ENCODE measurements around the gene LANCL1. TPM values are rescaled to one million over a fixed set of nuclear protein-coding genes. Genes with fewer than 3 reads are reported as not detected.

The LANCL1 gene, protein sequence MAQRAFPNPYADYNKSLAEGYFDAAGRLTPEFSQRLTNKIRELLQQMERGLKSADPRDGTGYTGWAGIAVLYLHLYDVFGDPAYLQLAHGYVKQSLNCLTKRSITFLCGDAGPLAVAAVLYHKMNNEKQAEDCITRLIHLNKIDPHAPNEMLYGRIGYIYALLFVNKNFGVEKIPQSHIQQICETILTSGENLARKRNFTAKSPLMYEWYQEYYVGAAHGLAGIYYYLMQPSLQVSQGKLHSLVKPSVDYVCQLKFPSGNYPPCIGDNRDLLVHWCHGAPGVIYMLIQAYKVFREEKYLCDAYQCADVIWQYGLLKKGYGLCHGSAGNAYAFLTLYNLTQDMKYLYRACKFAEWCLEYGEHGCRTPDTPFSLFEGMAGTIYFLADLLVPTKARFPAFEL
- 33.3 and 35.8 TPM in 2 replicates for total RNA-seq

DNA sequence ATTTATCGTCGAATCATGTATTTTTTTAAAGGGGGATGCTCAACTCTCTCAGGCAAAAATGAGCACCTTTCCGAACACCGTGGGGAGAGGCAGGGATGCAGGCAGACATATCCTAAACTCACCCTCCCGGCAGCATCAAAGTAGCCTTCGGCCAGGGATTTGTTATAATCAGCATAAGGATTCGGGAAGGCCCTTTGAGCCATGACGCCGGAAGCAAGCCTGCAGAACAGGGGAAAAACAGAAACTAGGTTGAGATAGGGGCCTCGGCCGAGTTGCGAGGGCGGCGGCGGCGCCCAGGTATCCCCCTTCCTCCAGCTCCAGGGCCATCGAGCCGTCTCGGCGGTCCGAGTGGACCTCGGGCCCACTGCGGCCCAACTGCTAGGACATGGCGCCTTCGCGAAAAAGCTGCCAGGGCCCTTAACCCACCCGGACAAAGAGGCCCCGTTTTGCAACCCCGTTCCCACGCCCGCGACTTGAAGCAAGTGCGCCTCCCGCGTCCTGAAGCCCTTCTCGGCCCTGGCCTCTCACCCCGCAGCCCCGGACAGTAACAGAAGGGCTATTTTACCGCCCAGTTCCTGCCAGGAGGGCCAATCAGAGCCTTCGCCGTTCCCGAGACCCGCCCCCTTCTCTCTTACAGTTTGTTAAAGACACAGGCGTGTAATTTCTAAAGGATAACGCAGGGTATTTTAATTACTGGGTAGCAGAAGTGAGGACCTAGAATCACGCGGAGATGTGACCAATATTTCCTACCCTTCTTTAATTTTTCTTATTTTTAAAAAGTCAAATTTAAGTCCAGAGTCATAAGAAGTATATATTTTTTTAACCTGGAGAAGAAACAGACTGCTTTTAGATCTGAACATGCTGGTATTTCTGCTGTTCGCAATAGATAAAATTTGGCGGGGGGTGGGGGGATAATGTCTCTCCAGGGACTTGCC, at the start of gene LANCL1:
TSS of gene LANCL1 (minus strand) at position 566 of the 935 bp plus-strand sequence. CDS start at position 203, 363 bp downstream.
- intact Hi-C loops (cut with micrococcal nuclease): loop anchor here (1.0 to 2.0 kb wide), 4 partner anchors 14 to 474 kb away; partner anchors contain the start of gene RPE

DNA sequence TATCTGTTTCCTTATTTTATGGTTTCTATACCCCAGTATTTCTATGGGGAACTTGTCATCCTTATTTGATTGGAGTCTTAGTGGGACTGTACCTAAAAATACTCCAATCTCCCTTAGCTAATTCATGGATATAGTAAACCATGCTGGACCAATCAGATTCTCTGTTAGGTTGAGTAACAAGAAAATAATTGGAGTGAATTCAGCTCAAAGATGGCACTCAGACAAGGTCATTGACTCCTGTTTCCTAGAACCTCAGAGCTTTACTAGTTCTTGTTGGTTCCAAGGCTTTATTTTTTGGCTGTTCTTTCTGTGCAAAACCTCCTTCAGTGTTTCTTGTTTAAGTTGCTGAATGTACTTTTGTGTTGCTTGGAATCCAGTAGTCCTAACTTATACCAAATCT, 48.0 kb upstream of the LANCL1 start:
- intact Hi-C loops (cut with micrococcal nuclease): no loop called here

DNA sequence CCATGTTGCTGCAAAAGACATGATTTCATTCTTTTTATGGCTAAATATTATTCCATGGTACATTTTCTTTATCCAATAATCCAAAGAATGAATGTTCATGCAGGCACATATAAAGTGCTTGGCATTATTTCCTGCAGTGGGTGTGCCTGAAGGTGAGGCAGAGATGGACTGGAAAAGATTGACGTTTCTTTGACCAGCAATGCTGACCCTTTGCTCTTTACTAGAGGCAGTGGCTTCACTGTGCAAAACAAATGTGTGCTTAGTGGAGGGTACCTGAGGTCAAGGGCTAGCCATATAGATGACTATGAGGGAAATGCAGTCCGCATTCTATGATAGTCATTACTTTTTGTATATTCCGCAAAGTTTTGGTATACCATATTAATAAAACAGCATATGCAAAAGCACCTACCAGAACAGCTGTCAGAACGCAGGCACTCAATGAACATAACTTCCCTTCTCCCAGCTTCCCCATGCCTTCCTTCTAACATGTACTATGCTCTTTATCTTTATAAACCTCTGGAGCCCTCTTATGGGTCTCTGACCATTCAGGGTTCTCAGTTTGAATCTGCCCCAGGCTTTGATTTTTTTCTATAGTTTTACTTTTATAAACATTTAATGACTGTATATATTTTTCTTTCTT, 47.2 kb upstream of the LANCL1 start:
- intact Hi-C loops (cut with micrococcal nuclease): no loop called here

DNA sequence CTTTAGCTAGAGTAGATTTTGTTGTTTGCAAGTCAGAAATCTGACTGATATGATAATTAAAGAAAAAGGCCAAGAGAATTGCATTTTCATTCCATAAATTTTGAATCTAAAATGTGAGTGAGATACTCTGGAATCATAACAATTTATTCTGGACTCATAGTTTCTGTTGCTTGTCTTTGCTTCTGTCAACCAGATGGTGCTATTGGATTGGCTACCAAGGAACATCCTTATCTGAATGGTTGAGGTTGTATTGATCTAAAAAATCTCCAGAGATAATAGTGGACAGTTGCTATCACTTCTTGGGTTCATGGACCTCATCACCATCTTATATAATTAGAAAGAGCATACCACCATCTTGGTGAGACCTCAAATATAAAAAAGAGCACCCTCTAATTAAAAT, 45.8 kb upstream of the LANCL1 start:
- intact Hi-C loops (cut with micrococcal nuclease): no loop called here

DNA sequence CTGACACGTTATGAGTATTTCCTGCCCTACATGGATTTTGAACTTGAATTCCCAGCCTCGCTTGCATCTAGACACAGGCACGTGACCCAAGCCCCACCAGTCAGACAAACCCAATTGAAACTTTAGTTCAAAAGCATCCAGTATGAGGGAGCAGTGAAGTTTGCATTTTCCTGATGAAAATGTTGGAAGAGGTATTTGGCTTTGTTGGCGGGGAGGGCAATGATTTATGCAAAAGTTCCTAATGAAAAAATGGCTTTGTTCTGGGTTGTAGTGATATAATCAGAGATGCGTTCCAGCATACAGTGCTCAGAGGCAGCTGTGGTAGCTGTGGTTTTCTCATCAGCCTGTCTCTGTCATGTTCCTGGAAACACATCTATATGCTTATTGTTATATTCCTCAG, 43.0 kb upstream of the LANCL1 start:
- intact Hi-C loops (cut with micrococcal nuclease): no loop called here

DNA sequence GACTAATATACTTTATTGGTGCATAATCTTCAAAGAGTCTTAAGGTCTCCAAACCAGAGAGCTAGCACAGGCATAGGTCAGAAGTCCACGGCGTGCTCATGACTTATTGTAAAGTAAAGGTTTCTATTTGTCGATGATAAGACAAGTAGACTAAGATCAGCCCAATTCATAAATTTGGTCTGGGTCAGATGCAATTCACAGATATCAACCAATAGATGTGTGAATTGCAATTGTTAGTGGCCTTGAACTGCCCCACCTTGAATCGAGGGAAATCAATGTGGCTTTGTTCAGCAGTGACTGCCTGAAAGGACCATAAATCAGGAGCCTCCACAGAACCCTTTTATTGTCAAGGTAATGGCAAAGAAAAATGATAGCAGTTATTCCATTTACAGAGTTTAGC, 40.7 kb upstream of the LANCL1 start:
- intact Hi-C loops (cut with micrococcal nuclease): no loop called here

DNA sequence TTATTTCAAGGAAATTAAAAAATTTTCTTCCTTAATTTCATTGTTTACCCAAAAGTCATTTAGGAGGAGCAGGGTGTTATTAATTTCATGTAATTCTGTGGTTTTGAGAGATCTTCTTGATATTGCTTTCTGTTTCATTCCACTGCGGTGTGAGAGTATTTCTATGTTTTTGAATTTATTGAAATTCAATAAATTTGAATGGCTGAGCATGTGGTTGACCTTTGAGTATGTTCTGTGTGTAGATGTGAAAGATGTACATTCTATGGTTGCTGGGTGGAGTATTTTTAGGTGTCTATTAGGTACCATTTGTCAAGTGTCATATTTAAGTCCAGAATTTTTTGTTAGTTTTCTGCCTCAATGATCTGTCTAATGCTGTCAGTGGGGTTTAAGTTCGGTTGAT, 39.4 kb upstream of the LANCL1 start:
- intact Hi-C loops (cut with micrococcal nuclease): no loop called here

DNA sequence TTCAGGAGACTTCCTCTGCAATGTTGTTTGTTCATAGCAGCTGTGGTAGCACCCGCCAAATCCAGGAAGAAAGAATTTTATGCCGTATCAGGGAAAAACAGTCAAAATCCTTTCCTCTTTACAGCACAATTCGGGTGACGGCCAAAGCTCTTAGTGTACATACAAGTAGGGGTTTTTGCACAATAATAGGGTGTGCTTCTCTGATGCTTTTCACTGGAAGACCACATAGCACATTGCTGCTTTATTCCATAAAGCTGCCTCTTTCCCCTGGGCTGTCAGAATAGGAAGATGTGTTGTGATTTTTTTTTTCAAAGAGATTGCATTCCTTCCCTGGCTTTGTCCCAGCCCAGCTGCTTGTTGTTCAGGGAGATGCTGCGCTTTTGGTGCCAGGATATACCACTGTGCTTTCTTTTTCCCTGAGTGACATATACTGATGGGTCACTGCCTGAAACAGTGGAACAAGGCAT, 27.2 kb upstream of the LANCL1 start:
- intact Hi-C loops (cut with micrococcal nuclease): no loop called here

DNA sequence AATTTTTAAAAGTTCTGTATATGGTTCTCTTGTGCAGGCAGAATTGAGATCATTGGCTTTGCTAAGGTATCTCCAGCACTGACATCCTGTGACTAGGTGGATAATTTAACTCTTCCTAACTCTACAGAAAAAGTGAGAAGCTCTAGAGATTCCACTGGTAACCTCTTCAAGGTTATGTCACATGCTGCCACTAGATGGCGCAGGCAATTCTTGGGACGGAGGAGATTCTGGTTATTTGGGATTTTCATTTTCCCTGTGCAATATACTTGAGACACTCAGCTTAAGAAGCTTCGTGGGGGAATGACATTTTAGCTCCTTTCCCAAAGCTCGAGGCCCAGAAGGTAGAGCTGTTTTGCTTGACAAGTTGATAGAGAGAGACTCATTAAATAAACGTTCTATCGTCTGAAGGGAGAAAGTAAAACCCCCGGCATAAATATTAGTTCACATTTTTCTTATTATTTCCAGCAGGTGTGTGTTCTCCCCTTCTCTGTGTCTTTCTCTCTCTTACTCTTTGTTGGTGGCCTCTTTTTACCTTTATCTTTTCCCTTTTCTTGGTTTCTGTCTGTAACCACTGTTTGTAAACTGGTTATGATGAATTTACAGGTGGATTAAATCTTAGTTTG, 26.6 kb upstream of the LANCL1 start:
- intact Hi-C loops (cut with micrococcal nuclease): no loop called here

DNA sequence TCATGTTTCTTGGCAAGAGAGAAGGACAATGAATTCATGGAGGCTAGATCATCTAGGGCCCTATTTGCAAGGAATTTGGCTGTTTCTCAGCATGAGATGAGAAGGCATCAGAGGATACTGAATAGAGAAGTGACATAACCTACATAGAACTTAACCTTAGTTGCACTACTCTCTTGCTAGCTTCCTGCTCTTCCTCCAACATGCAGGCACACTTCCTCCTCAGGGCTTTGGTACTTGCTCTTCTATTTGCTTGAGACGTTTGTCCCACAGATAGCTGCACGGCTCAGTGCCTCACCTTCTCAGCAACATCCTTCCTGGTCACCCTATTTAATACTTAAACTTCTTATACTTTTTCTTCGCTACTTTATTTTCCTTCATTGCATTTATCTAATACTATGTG, 20.0 kb upstream of the LANCL1 start:
- intact Hi-C loops (cut with micrococcal nuclease): no loop called here

DNA sequence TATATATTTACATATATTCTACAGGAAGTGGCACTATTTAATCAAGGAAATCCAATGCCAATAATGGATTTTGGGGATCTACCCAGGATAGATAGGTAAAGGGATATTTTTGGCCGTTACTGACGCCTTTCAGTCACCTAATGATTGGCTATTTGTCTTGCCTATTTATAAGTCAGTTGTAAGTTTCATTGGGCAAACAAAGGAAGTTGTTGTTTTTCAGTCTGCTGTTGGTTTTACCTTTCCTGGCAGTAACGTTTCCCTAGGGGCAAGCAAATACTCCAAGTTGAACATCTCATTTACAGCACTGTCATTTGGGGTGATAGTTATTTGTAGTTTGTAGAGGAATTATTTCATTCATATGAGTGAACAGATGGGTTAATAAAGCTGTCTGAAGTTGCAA, 17.0 kb upstream of the LANCL1 start:
- intact Hi-C loops (cut with micrococcal nuclease): no loop called here

DNA sequence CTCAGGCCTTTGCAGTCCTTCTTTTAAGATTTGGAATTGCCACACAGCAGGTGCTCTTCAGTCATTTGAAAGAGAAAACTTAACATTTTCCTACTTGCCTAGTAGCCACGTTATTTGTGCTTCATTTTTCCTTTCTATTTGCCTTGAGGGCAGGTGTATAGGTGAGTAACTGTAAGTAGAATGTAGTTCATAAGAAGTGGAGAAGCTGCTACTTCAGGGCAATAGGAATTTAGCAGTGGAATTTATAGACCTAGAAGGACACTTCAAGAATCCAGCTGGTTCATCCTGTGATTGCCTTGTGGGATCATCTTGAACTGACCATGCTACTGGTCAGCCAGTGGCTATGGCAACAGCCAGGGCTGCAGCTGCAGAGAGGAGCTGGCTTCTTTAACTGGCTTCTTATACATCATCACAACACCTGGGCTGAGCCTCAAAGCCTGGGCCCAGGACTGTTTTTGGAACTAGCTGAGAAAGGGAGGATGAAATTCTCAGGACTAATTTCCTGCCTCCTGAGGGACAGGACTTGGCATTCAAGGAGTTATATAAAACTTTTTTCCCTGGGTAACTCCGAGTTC, 5.1 kb upstream of the LANCL1 start:
- intact Hi-C loops (cut with micrococcal nuclease): no loop called here

DNA sequence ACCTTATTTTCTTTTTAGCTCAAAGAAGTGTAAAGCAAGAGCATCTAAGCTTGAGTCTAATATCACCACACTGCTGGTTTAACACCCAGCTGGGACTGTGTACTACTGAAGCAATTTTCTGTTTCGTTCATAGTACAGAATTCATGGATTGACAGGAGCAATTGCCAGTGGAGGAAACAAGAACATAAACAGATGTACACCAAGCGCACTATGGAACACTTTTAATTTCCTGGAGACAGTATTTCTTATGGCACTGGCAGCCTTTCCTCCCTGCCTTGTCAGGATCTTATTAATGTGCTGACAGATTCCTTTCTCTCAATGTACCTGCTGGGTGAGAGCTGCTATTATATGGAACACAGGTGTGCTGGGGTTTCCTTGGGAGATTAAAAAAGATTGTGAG, 4.2 kb upstream of the LANCL1 start:
- intact Hi-C loops (cut with micrococcal nuclease): no loop called here

DNA sequence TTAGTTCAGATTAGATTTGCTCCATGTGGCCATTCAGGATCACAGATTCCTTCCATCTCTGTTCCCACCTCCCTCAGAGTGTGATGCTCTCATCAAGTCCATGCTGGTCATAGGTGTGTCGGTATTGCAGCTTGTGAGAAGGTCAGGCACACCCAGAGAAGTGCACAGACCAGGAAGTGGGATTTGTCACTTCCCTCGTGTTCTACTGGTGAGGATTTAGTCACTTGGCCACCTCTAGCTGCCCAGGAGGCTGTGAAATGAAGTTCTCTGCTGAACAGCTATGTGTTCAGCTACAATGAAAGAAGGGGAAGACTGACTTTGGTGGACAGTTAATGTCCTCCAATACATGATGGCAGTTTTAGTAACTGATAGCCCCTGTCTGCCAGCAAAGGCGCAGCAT, 3.5 kb upstream of the LANCL1 start:
- intact Hi-C loops (cut with micrococcal nuclease): no loop called here

DNA sequence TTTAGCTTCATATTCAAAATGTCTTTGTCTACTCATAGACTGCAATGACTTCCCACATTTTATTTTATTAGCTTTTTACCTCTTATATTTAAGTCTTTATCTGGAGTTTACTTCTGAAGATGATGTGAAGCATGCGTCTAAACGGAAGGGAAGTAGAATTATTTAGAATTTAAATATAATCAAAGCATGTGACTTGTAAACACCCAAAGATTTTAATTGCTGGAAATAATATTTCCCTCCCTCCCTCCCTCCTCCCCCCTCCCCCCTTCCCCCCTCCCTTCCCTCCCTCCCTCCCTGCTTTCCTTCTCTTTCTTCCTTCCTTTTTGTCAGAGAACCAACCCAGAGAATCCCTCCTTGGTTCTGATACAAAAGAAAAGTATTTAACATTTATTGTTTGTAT, 2.1 kb upstream of the LANCL1 start:
- intact Hi-C loops (cut with micrococcal nuclease): no loop called here

DNA sequence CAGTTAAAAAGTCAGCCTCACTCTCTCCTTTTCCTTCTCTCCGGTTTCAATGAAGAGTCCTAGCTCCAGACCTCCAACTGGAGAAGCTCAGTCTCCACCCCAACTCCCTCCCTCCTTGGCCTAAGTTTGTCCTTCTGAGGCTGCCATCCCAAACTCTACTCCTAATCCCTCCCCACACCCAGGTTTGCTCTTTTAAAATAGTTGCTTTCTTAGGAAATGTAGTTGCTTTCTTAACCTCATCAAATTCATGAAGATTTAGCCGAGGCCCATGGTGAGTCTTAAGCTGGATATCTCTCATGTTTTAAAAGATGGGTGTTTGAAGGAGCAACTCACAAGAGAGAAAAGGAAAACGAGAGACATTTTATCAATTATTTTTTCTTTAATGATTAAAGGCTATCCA, 937 bp upstream of the LANCL1 start:
- intact Hi-C loops (cut with micrococcal nuclease): loop anchor here (2.0 kb wide), 1 partner anchor 33 kb away; no protein-coding TSS in a partner anchor

DNA sequence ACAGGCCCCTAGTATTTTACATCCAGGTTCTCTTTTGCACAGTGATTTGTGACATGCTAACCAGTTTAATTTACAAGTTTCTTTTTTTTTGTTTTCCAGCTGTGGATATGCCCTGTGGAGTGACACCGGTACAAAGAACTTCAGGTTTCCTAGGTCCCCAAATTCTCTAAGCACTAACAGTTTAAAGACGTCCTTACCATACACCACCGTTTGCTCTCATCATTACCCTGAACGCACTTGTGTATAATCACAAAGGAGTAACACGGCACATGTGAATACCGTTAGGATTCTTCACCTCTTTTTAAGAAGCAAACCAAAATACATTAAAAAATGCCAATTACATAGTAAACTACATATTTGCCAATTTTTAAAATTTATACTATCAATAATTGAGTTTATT, 853 bp downstream of the LANCL1 start:
- intact Hi-C loops (cut with micrococcal nuclease): loop anchor here (1.0 to 2.0 kb wide), 4 partner anchors 13 to 473 kb away; partner anchors contain the start of gene RPE

DNA sequence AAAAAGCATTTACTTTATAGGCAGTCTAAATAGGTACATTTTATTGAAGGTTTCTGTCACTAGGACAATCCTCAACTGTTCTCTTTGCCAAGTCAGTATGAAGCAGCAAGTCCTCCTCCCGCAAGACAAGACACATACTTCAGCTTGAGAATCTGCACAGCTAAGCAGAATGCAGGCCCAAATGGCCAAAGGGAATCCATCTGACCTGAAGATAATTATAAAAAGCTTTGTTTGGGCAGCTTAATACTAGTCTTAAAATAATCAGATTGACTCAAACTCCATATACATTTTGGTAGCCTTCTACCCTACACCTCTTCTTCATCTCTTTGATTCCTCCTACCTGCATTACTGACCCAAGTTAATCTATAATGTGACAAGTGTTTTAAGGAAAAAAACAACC, 1.8 kb downstream of the LANCL1 start:
- intact Hi-C loops (cut with micrococcal nuclease): no loop called here

DNA sequence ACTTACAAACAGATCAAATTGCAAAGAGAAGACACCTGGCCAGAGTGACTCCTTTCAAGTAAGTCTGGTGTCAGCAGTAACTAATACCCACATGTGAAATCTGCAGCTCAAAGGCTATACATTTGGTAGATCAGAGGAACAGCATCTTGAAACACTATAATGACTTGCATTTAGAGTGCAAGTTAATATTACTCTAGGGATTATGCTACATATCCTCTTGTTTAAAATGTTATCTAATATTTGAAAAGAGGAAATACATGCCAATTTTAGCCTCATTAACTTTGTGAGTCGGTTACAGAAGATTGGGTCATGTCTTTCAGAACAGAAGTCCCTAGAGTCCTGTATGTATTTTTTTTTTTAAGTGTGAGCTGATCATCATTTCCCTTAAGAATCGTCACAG, 15.2 kb downstream of the LANCL1 start:
- intact Hi-C loops (cut with micrococcal nuclease): no loop called here

DNA sequence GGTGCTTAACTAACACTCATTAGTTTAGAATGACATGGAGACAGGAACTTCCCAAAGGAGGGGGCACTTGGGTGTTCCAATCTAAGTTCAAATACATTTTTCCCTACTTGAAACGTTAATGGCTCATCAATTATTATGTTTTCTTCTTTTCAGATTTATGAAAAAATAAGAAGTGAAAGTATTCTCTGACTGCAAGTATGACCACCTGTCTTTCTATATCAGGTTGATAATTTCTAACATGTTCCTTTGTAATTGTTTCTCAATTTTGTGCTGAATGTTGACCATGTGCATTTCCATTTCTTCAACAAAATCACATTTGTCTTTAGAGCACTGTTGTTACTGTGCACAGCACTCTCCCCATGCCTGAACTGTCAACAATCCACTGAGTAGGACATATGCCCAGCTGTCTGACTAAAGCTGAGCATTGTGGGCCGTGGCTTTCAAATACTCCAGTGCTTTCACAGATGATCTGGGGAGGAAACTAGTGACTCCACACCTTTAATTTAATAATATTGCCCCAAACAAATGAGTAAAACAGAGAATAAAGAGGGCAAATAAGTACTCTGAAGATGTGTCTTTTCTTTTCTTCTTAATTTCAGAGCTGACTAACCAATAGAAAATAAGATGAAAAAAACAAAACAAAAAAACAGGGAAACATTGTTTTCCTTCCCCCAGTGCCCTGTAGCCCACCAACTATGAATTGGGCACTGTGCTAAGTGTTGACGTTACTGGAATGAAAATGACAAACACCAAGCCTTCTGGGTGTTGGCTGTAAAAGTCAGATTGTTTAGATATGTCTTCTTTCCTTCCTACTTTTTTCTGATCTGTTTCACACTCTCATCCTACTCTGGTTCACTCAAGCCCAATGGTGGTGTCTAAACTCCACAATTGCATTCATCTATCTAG, 16.0 kb downstream of the LANCL1 start:
- intact Hi-C loops (cut with micrococcal nuclease): no loop called here
